Peyer's patch (tissue), 4 donors: ENCODE results near the gene TMEM259.

ENCODE experiments used
- CTCF ChIP-seq, 6 experiments: fragments of 450-650 bp in 4 of 6; fragments of 200-600 bp in 2 of 6; sonication (generic) in 1 of 6; IDR thresholded peaks; one replicate each; pipeline ENCODE4 v1.5.1; 2017 to 2019; ENCODE audit warnings: antibody characterized with exemption in 6 of 6, mild to moderate bottlenecking in 3 of 6, moderate library complexity in 1 of 6
- POLR2A ChIP-seq, 2 donors: fragments of 450-650 bp; IDR thresholded peaks; one replicate each; pipeline ENCODE4 v1.5.1; 2017; ENCODE audit warnings: antibody characterized with exemption in 2 of 2, mild to moderate bottlenecking in 2 of 2, moderate library complexity in 2 of 2

DNA sequence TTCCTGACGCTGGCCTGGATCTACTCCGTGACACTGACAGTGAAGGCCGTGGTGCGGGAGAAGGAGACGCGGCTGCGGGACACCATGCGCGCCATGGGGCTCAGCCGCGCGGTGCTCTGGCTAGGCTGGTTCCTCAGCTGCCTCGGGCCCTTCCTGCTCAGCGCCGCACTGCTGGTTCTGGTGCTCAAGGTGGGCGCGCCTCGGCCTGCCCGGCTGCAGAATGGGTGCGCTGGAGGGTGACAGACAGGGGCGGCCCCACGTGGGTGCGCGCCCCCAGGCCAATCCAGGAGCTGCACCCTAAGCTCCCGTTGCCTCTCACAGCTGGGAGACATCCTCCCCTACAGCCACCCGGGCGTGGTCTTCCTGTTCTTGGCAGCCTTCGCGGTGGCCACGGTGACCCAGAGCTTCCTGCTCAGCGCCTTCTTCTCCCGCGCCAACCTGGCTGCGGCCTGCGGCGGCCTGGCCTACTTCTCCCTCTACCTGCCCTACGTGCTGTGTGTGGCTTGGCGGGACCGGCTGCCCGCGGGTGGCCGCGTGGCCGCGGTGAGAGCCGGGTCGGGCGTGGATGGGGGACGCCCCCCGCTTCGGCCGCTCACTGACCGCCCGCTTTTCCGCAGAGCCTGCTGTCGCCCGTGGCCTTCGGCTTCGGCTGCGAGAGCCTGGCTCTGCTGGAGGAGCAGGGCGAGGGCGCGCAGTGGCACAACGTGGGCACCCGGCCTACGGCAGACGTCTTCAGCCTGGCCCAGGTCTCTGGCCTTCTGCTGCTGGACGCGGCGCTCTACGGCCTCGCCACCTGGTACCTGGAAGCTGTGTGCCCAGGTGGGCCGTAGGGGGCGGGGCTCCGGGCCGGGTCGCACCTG lies 26.1 kb upstream of the TMEM259 start:
- no peak for TF ChIP-seq CTCF (IDR thresholded peaks at IDR 0.05)
- no peak for TF ChIP-seq POLR2A (IDR thresholded peaks at IDR 0.05)
